Measurements from ENCODE around the gene NOS1AP. TPM values are rescaled to one million over a fixed set of nuclear protein-coding genes. Genes with fewer than 3 reads are reported as not detected.
"Not testable (repeated sequence)": the region's sequence is repeated elsewhere in the genome, so short reads cannot be mapped to it uniquely, and the experiment has no call there.

The NOS1AP gene
- total and polyA plus RNA-seq, 7 experiments from 2014 or later = 0.08 to 0.15 TPM; not detected in 5

DNA sequence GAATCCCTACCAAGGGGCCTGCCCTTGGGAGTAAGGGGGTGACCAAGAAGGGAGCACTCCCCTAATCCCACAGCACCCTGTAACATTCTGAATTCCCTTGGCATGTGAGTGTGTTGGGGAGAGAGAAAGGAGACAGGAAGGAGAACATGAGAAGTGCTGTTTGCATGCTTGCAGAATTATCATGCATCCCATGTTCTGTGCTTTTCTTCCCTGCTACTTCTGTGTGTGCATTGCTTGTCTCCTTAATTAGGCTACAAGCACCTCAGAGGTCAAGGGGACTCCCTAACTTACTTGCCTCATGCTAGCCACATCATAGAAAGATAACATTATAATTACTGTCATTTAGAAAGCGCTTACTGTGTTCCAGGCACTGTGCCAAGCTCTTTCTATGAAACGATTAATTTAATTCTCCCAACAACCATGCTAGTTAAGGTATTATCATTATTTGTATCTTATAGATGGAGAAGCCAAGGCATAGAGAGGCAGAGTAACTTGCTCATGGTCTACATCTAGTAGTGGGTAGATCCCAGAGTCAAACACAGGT lies 11.1 kb downstream of the NOS1AP start:
- POLR2A ChIA-PET = no interaction called here
- peaks cover 0 to 11% (median 4%) of the 10 kb centered on the region in 5 donors for H3K36me3 Mint-ChIP-seq
- CTCF ChIA-PET = no interaction called here
- Histone ChIP-seq H3K9me3 (ENCODE audit: control insufficient read depth in 2 of 3, low read length in 3 of 3) (no peaks in the 10 kb centered on the region), H3K4me3 (ENCODE audit: low read length) (no peak overlapping the region), H3K27me3 (ENCODE audit: control insufficient read depth in 2 of 2, insufficient read depth in 2 of 2, low read length in 2 of 2) (peaks cover 0 to 2% of the 10 kb centered on the region in 2 donors), H3K4me1 (ENCODE audit: control insufficient read depth in 2 of 2, insufficient read depth in 2 of 2, low read length in 2 of 2) (no peaks in the 10 kb centered on the region), H3K36me3 (ENCODE audit: control insufficient read depth in 2 of 3, insufficient read depth in 3 of 3, low read length in 3 of 3) (no peaks in the 10 kb centered on the region), H3K27ac (ENCODE audit: low read depth, low read length) (no peak overlapping the region)
- intact Hi-C loops (cut with micrococcal nuclease) = no loop called here
- H3K27ac Mint-ChIP-seq = no peak overlapping the region
- H3K9me3 Mint-ChIP-seq = peaks cover 0 to 20% (median 6%) of the 10 kb centered on the region in 11 donors
- no peak overlapping the region for H3K4me3 Mint-ChIP-seq
- DNase-seq = no peak
- ATAC-seq = no peak
- no peaks in the 10 kb centered on the region for H3K4me1 Mint-ChIP-seq
- peaks cover 30 to 49% (median 40%) of the 10 kb centered on the region in 5 donors for H3K27me3 Mint-ChIP-seq

DNA sequence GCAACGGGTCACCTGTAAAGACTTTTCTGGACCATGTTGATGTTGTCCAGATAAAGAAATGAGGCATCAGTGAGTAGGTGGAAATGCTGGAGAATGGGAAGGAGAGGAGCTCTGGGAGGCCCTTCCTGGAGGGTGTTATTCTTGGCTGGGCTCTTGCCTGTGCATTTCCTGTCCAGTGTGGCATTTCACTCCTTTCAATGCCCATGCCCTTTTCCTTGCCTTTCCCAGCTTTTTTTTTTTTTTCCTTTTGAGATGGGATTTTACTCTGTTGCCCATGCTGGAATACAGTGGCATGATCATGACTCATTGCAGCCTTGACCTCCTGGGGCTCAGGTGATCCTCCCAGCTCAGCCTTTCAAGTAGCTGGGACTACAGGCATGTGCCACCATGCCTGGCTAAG lies 11.8 kb downstream of the NOS1AP start:
- Mint-ChIP-seq H3K9me3 (peaks cover 0 to 24% (median 6%) of the 10 kb centered on the region in 11 donors), H3K4me3 (no peak overlapping the region), H3K4me1 (no peaks in the 10 kb centered on the region), H3K27me3 (peaks cover 25 to 49% (median 39%) of the 10 kb centered on the region in 5 donors), H3K27ac (no peak overlapping the region), H3K36me3 (peaks cover 0 to 13% (median 4%) of the 10 kb centered on the region in 5 donors)
- POLR2A ChIA-PET = no interaction called here
- Histone ChIP-seq H3K4me3 (ENCODE audit: low read length) (no peak overlapping the region), H3K4me1 (ENCODE audit: control insufficient read depth in 2 of 2, insufficient read depth in 2 of 2, low read length in 2 of 2) (no peaks in the 10 kb centered on the region), H3K36me3 (ENCODE audit: control insufficient read depth in 2 of 3, insufficient read depth in 3 of 3, low read length in 3 of 3) (no peaks in the 10 kb centered on the region), H3K27me3 (ENCODE audit: control insufficient read depth in 2 of 2, insufficient read depth in 2 of 2, low read length in 2 of 2) (peaks cover 0 to 2% of the 10 kb centered on the region in 2 donors), H3K9me3 (ENCODE audit: control insufficient read depth in 2 of 3, low read length in 3 of 3) (no peaks in the 10 kb centered on the region), H3K27ac (ENCODE audit: low read depth, low read length) (no peak overlapping the region)
- intact Hi-C loops (cut with micrococcal nuclease) = no loop called here
- CTCF ChIA-PET = no interaction called here
- ATAC-seq (no peak), DNase-seq (no peak)

GRCh38 chr1:162082080-162082479 lies 12.6 kb downstream of the NOS1AP start:
- intact Hi-C loops (cut with micrococcal nuclease); H3K27ac Mint-ChIP-seq; H3K9me3 ChIP-seq (ENCODE audit: control insufficient read depth in 2 of 3, low read length in 3 of 3); ATAC-seq; H3K4me1 ChIP-seq (ENCODE audit: control insufficient read depth in 2 of 2, insufficient read depth in 2 of 2, low read length in 2 of 2); CTCF ChIA-PET; H3K4me1 Mint-ChIP-seq; H3K4me3 ChIP-seq (ENCODE audit: low read length); H3K36me3 ChIP-seq (ENCODE audit: control insufficient read depth in 2 of 3, insufficient read depth in 3 of 3, low read length in 3 of 3); H3K27ac ChIP-seq (ENCODE audit: low read depth, low read length); DNase-seq; H3K27me3 ChIP-seq (ENCODE audit: control insufficient read depth in 2 of 2, insufficient read depth in 2 of 2, low read length in 2 of 2); POLR2A ChIA-PET; H3K4me3 Mint-ChIP-seq: not testable (repeated sequence)
- peaks cover 25 to 51% (median 37%) of the 10 kb centered on the region in 5 donors for H3K27me3 Mint-ChIP-seq
- peaks cover 0 to 24% (median 6%) of the 10 kb centered on the region in 11 donors for H3K9me3 Mint-ChIP-seq
- peaks cover 0 to 13% (median 4%) of the 10 kb centered on the region in 5 donors for H3K36me3 Mint-ChIP-seq

DNA sequence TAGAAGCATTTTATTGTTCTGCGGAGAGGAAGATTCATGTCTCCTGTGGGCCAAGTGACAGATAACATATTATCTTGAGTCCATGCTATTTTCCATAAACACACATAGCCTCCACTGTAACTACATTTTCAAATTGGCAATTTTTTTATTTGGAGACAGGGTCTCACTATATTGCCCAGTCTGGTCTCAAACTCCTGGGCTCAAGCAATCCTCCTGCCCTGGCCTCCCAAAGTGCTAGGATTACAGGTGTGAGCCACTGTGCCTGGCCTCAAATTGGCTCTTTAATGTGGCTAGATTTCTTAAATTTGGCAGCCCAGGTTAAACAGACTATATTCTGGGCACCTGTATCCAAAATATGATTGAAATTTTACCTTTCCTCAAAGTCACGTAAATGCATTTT lies 13.8 kb downstream of the NOS1AP start:
- no peaks in the 10 kb centered on the region for H3K36me3 ChIP-seq (ENCODE audit: control insufficient read depth in 2 of 3, insufficient read depth in 3 of 3, low read length in 3 of 3)
- H3K27ac ChIP-seq (ENCODE audit: low read depth, low read length) = no peak overlapping the region
- no peak overlapping the region for H3K27ac Mint-ChIP-seq
- ChIA-PET CTCF (no interaction called here), POLR2A (no interaction called here)
- no peaks in the 10 kb centered on the region for H3K4me1 Mint-ChIP-seq
- peaks cover 15 to 44% (median 33%) of the 10 kb centered on the region in 5 donors for H3K27me3 Mint-ChIP-seq
- no peaks in the 10 kb centered on the region for H3K4me1 ChIP-seq (ENCODE audit: control insufficient read depth in 2 of 2, insufficient read depth in 2 of 2, low read length in 2 of 2)
- peaks cover 0 to 2% of the 10 kb centered on the region in 2 donors for H3K27me3 ChIP-seq (ENCODE audit: control insufficient read depth in 2 of 2, insufficient read depth in 2 of 2, low read length in 2 of 2)
- peaks cover 0 to 24% (median 6%) of the 10 kb centered on the region in 11 donors for H3K9me3 Mint-ChIP-seq
- no peak overlapping the region for H3K4me3 ChIP-seq (ENCODE audit: low read length)
- intact Hi-C loops (cut with micrococcal nuclease) = no loop called here
- H3K36me3 Mint-ChIP-seq = peaks cover 0 to 13% (median 4%) of the 10 kb centered on the region in 5 donors
- no peaks in the 10 kb centered on the region for H3K9me3 ChIP-seq (ENCODE audit: control insufficient read depth in 2 of 3, low read length in 3 of 3)
- H3K4me3 Mint-ChIP-seq = no peak overlapping the region
- no peak for DNase-seq
- no peak for ATAC-seq

DNA sequence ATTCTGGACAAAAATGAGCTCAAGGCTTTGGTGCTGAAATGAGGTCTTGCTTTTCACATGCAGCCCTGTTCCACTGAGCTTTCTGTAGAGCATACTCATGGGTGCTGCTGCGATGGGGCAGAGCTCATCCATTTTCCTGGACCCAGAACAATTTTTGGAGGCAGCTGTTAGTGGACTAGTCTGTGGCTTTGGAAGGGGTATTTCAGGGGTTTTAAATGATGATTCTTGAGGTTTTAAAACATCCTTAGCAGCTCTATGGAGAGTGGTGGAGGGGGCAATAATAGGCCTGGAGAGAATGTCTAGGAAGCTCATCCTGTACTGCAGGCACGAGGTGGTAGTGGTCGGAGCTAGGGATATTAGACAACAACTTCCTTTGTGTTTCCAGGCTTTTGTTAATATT lies 16.5 kb downstream of the NOS1AP start:
- H3K27ac ChIP-seq (ENCODE audit: low read depth, low read length) = no peak overlapping the region
- H3K36me3 Mint-ChIP-seq = peaks cover 0 to 13% (median 4%) of the 10 kb centered on the region in 5 donors
- peaks cover 0 to 2% of the 10 kb centered on the region in 2 donors for H3K27me3 ChIP-seq (ENCODE audit: control insufficient read depth in 2 of 2, insufficient read depth in 2 of 2, low read length in 2 of 2)
- no peak overlapping the region for H3K4me3 ChIP-seq (ENCODE audit: low read length)
- ChIA-PET POLR2A (no interaction called here), CTCF (interaction anchor here (1.0 kb wide), 1 partner anchor 49 kb away, joined by 3 read pairs; no protein-coding TSS in a partner anchor)
- H3K4me3 Mint-ChIP-seq = no peak overlapping the region
- H3K27ac Mint-ChIP-seq = no peak overlapping the region
- peaks cover 13 to 37% (median 29%) of the 10 kb centered on the region in 5 donors for H3K27me3 Mint-ChIP-seq
- H3K4me1 ChIP-seq (ENCODE audit: control insufficient read depth in 2 of 2, insufficient read depth in 2 of 2, low read length in 2 of 2) = no peaks in the 10 kb centered on the region
- H3K4me1 Mint-ChIP-seq = no peaks in the 10 kb centered on the region
- DNase-seq = no peak
- no peaks in the 10 kb centered on the region for H3K9me3 ChIP-seq (ENCODE audit: control insufficient read depth in 2 of 3, low read length in 3 of 3)
- no peak for ATAC-seq
- intact Hi-C loops (cut with micrococcal nuclease) = no loop called here
- H3K9me3 Mint-ChIP-seq = peaks cover 0 to 29% (median 7%) of the 10 kb centered on the region in 11 donors
- no peaks in the 10 kb centered on the region for H3K36me3 ChIP-seq (ENCODE audit: control insufficient read depth in 2 of 3, insufficient read depth in 3 of 3, low read length in 3 of 3)

DNA sequence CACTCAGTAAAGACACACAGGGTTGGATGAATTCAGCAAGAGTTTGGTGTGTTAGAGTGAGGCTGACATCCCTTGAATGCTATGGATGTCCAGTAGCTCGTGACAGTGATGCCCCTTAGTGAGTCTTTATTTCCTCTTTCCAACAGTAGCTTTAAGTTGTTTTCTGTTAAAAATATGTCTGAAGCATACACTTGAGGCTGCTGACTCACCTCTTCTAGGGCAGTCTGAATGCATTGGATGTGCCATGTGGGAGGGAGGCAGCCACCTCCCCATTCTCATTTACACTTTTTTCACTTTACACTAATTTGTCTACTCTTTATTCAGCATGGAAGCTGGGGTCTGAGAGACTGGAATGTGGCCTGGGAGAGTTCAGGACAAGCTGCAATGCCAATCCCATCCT lies 17.6 kb downstream of the NOS1AP start:
- H3K9me3 Mint-ChIP-seq = peaks cover 0 to 29% (median 6%) of the 10 kb centered on the region in 11 donors
- CTCF ChIA-PET = interaction anchor here (0.8 to 1.0 kb wide), 2 partner anchors 15 to 50 kb away, joined by 3 read pairs; no protein-coding TSS in a partner anchor
- POLR2A ChIA-PET = no interaction called here
- H3K36me3 Mint-ChIP-seq = peaks cover 0 to 13% (median 4%) of the 10 kb centered on the region in 5 donors
- H3K36me3 ChIP-seq (ENCODE audit: control insufficient read depth in 2 of 3, insufficient read depth in 3 of 3, low read length in 3 of 3) = no peaks in the 10 kb centered on the region
- intact Hi-C loops (cut with micrococcal nuclease) = no loop called here
- no peak overlapping the region for H3K27ac Mint-ChIP-seq
- H3K9me3 ChIP-seq (ENCODE audit: control insufficient read depth in 2 of 3, low read length in 3 of 3) = no peaks in the 10 kb centered on the region
- no peak overlapping the region for H3K4me3 ChIP-seq (ENCODE audit: low read length)
- no peak overlapping the region for H3K27ac ChIP-seq (ENCODE audit: low read depth, low read length)
- peaks cover 0 to 1% (median 0%) of the 10 kb centered on the region in 7 donors for H3K4me1 Mint-ChIP-seq
- no peak overlapping the region for H3K4me3 Mint-ChIP-seq
- DNase-seq (no peak), ATAC-seq (no peak)
- H3K27me3 Mint-ChIP-seq = peaks cover 23 to 43% (median 31%) of the 10 kb centered on the region in 5 donors
- no peaks in the 10 kb centered on the region for H3K27me3 ChIP-seq (ENCODE audit: control insufficient read depth in 2 of 2, insufficient read depth in 2 of 2, low read length in 2 of 2)
- H3K4me1 ChIP-seq (ENCODE audit: control insufficient read depth in 2 of 2, insufficient read depth in 2 of 2, low read length in 2 of 2) = no peaks in the 10 kb centered on the region

DNA sequence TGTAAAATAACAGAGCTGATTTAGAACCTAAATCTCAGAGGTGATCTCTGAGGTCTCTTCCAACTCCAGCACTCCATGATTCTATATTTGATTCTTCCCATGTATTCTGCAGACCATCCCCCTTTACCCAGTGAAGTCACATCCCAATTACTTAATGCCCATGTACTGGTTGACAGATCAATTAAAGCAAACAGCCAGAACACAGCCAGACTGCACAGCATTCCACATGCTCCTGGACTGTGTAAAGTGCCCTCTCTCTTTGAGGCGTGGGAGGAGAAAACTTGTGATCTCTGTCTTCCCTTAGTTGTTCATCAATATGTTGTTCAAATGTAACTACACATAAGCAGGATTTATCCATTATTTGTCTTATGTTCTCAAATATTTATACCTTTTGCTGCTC lies 18.1 kb downstream of the NOS1AP start:
- Histone ChIP-seq H3K4me1 (ENCODE audit: control insufficient read depth in 2 of 2, insufficient read depth in 2 of 2, low read length in 2 of 2) (no peaks in the 10 kb centered on the region), H3K27ac (ENCODE audit: low read depth, low read length) (no peak overlapping the region), H3K9me3 (ENCODE audit: control insufficient read depth in 2 of 3, low read length in 3 of 3) (no peaks in the 10 kb centered on the region), H3K36me3 (ENCODE audit: control insufficient read depth in 2 of 3, insufficient read depth in 3 of 3, low read length in 3 of 3) (no peaks in the 10 kb centered on the region), H3K27me3 (ENCODE audit: control insufficient read depth in 2 of 2, insufficient read depth in 2 of 2, low read length in 2 of 2) (no peaks in the 10 kb centered on the region), H3K4me3 (ENCODE audit: low read length) (no peak overlapping the region)
- ChIA-PET CTCF (interaction anchor here (0.8 kb wide), 1 partner anchor 15 kb away, joined by 3 read pairs; no protein-coding TSS in a partner anchor), POLR2A (no interaction called here)
- DNase-seq (no peak), ATAC-seq (no peak)
- H3K4me1 Mint-ChIP-seq = peaks cover 0 to 2% (median 0%) of the 10 kb centered on the region in 7 donors
- no peak overlapping the region for H3K27ac Mint-ChIP-seq
- H3K4me3 Mint-ChIP-seq = no peak overlapping the region
- H3K36me3 Mint-ChIP-seq = peaks cover 0 to 13% (median 4%) of the 10 kb centered on the region in 5 donors
- peaks cover 24 to 41% (median 34%) of the 10 kb centered on the region in 5 donors for H3K27me3 Mint-ChIP-seq
- intact Hi-C loops (cut with micrococcal nuclease) = no loop called here
- peaks cover 0 to 29% (median 6%) of the 10 kb centered on the region in 11 donors for H3K9me3 Mint-ChIP-seq

Measured in naive thymus-derived CD4-positive, alpha-beta T cell (primary cell).